Right lobe of liver (tissue), 6 donors: ENCODE results near the gene SRCIN1. TPM values are rescaled to one million over a fixed set of nuclear protein-coding genes. Genes with fewer than 3 reads are reported as not detected.

Source experiments
- ATAC-seq, 4 donors: fragments of 200-7000 bp; cut with Tn5 transposase; one replicate each; pipeline ENCODE4 v1.9.1; 2020; ENCODE audit warnings: mild to moderate bottlenecking in 4 of 4, moderate library complexity in 4 of 4
- DNase-seq, 3 donors: peaks; one replicate each; pipeline ENCODE4 v3.0.0-alpha.2; 2020
- H3K27ac ChIP-seq, 3 donors: fragments of 200-600 bp; one replicate each; pipeline ENCODE4 v1.8.0; 2022
- H3K27me3 ChIP-seq, 2 donors: fragments of 200-600 bp; one replicate each; pipeline ENCODE4 v1.8.0; 2022
- H3K36me3 ChIP-seq, 4 donors: fragments of 200-600 bp; sonication (generic) in 1 of 4; one replicate each; pipeline versions ENCODE4 v1.5.1 to v1.8.0; 2017 to 2022; ENCODE audit warnings: control low read depth in 1 of 4
- H3K4me1 ChIP-seq, 4 donors: fragments of 200-600 bp; sonication (generic) in 1 of 4; one replicate each; pipeline versions ENCODE4 v1.5.1 to v1.8.0; 2017 to 2022; ENCODE audit warnings: control low read depth in 1 of 4
- H3K4me3 ChIP-seq, 3 donors: fragments of 200-600 bp; one replicate each; pipeline ENCODE4 v1.8.0; 2022
- H3K9me3 ChIP-seq, 4 donors: fragments of 200-600 bp; sonication (generic) in 1 of 4; one replicate each; pipeline versions ENCODE4 v1.5.1 to v1.8.0; 2017 to 2022; ENCODE audit warnings: control low read depth in 1 of 4
- POLR2A ChIP-seq: fragments of 450-650 bp; IDR thresholded peaks from one replicate; pipeline ENCODE4 v1.6.1; 2017; ENCODE audit warnings: antibody characterized with exemption, mild to moderate bottlenecking
- WGBS: methylation state at CpG from one replicate; pipeline ENCODE4 v1.1.6; 2018; ENCODE audit warnings: low coverage, low lambda C conversion rate; ENCODE audit not compliant: insufficient coverage; ENCODE audit errors: missing lambda C conversion rate; 5-methylcytosine and 5-hydroxymethylcytosine counted together
- intact Hi-C, 2 donors: fragments of 100-400 bp; cut with DNase I; formaldehyde crosslinking; loops; one replicate each; pipeline versions ENCODE4 v1.11.2 to v1.14.1; 2022
- total RNA-seq, 6 experiments: library from RNA; depleted of rRNA in 2 of 6; stranded (reverse); fragments of >200 nt in 2 of 6; fragmentation: NEBNext Ultra II Directional in 3 of 6; extraction: Animal tissue kit (Norgen Biotek cat#: 25700) in 3 of 6; gene quantifications; one replicate each; pipeline versions ENCODE4 v1.1.0 to v1.2.4, GENCODE V29; 2016 to 2023
- TF ChIP-seq, protein P1 (sequence below), 4 donors: fragments of 200-600 bp in 3 of 4; fragments of 450-650 bp in 1 of 4; IDR thresholded peaks; one replicate each; pipeline versions ENCODE4 v1.5.1 to v1.8.0; 2016 to 2022; ENCODE audit warnings: antibody characterized with exemption in 4 of 4, mild to moderate bottlenecking in 2 of 4
- donor health status: DM: no; HTN: yes; CAD: no.
- donor health status: DM: no; HTN: no; CAD: no.
- donor health status: DM: no; HTN: no; CAD: no.
- donor health status: DM: no; HTN: yes; CAD: no.
- donor health status: DM: no; HTN: yes; CAD: no.

Gene SRCIN1
- total RNA-seq, 6 experiments from 2014 or later = 5.6 to 17.6 (median 11.5) TPM

DNA sequence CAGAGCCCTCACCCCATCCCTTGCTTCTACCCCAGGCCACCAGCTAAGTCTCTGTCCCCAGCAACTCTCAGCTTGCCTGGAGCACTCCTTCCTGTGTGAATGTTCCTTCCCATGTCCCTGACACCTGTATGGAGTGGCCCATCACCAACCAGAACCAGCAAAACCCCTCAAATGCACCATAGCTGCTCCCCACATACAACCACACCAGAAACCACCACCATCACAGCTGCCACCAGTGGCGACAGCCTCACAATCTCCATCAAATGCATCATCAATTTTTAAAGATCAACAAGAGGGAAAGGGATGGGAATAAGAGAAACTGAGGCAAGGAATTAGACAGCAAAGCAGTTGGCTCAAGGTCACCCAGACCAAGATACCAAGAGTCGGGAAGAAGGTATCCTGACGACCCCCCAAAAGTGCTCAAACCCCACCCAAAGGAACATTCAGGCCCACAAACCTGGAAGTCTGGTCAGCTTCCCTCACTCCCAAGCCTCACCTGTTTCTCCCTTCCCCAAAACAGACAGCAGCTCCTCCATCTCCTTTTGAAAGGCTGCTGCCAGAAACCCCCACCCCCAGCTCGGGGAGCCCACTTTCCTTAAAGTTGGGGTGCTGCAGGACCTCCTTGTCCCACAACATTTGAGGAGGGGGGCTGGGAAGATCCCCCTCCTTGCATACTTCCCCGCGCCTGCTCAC lies 1.8 kb downstream of the SRCIN1 start:
- ATAC-seq (no peak), DNase-seq (no peak)
- H3K9me3 ChIP-seq = no peaks in the 10 kb centered on the region
- intact Hi-C loops = no loop called here
- H3K4me1 ChIP-seq = peaks cover 0 to 20% (median 3%) of the 10 kb centered on the region in 4 donors
- H3K27me3 ChIP-seq = no peaks in the 10 kb centered on the region
- 64% methylated on average over 4 of the region's 6 CpGs for WGBS
- no peak for TF ChIP-seq POLR2A
- TF ChIP-seq, protein P1, sequence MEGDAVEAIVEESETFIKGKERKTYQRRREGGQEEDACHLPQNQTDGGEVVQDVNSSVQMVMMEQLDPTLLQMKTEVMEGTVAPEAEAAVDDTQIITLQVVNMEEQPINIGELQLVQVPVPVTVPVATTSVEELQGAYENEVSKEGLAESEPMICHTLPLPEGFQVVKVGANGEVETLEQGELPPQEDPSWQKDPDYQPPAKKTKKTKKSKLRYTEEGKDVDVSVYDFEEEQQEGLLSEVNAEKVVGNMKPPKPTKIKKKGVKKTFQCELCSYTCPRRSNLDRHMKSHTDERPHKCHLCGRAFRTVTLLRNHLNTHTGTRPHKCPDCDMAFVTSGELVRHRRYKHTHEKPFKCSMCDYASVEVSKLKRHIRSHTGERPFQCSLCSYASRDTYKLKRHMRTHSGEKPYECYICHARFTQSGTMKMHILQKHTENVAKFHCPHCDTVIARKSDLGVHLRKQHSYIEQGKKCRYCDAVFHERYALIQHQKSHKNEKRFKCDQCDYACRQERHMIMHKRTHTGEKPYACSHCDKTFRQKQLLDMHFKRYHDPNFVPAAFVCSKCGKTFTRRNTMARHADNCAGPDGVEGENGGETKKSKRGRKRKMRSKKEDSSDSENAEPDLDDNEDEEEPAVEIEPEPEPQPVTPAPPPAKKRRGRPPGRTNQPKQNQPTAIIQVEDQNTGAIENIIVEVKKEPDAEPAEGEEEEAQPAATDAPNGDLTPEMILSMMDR (IDR thresholded peaks at IDR 0.05) = no peak
- H3K27ac ChIP-seq = no peak overlapping the region
- H3K4me3 ChIP-seq = no peak overlapping the region
- no peaks in the 10 kb centered on the region for H3K36me3 ChIP-seq

DNA sequence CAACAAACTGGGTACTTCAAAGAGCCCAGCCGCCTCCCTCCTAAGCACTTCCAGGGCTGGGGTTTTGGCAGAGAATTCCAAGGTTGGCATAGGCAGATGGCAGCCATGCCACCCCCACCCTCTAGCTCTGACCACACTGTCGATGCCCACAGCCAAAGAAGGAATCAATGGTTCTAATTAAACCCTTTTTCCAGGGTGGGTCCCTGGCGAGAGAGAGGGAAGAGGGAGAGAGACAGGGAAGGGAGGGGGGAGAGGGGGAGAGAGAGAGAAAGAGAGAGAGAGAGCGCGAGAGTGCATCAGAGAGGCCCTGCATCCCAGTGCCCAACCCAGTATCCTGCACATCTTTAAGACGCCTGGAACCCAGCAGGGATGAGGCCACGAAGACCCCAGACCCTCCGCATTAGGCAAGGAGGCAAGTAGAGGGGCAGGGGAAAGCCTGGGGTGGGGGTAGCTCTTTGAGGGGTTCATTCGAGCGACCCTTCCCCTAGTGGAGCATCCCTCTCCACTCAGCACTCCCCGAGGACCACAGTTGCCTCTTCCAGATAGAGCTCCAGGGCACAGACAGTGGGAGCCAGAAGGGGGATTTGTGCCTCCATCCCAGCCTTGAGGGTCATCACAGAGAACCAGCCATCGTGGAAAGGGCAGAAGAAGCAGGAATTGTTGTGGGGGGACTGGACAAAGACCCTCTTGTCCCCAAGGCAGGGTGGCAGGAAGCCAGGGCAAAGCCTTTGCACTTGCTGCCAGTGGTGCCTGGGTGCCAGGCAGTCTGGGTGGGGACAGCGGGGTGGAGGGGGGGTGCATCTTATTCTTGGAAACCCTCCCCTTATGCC lies 2.6 kb downstream of the SRCIN1 start:
- 55% methylated on average over 7 of the region's 13 CpGs for WGBS
- no peak overlapping the region for H3K27ac ChIP-seq
- peaks cover 0 to 14% (median 3%) of the 10 kb centered on the region in 4 donors for H3K4me1 ChIP-seq
- ATAC-seq (no peak), DNase-seq (no peak)
- TF ChIP-seq, protein P1 (IDR thresholded peaks at IDR 0.05) = no peak
- TF ChIP-seq POLR2A = no peak
- no peaks in the 10 kb centered on the region for H3K9me3 ChIP-seq
- H3K36me3 ChIP-seq = no peaks in the 10 kb centered on the region
- H3K27me3 ChIP-seq = no peaks in the 10 kb centered on the region
- intact Hi-C loops = no loop called here
- H3K4me3 ChIP-seq = no peak overlapping the region

DNA sequence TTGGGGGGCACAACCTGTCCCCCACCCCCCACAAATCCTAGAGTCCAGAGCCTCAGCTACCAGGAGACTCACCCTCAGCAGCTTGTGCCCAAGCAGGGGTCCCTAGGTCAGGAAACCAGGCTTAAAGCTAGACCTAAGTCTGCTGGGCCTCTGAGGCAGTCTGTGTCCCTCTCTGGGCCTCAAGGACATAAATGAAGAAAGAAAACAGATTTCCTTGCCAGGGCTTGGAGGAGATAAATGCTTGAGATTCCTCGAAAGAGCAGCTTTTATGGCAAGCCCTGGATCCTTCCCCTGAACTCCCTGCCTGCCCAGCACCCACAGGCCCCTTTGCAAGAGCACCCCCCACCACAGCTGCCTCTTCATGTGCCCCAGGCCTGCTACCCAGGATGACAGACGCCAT lies 3.3 kb downstream of the SRCIN1 start:
- TF ChIP-seq POLR2A = no peak
- TF ChIP-seq, protein P1 (IDR thresholded peaks at IDR 0.05) = no peak
- DNase-seq (no peak), ATAC-seq (no peak)
- Histone ChIP-seq H3K27ac (no peak overlapping the region), H3K27me3 (no peaks in the 10 kb centered on the region), H3K4me3 (no peak overlapping the region), H3K36me3 (no peaks in the 10 kb centered on the region), H3K9me3 (no peaks in the 10 kb centered on the region), H3K4me1 (peaks cover 0 to 7% (median 1%) of the 10 kb centered on the region in 4 donors)
- intact Hi-C loops = no loop called here
- WGBS = 39% methylated on average over 2 of the region's 2 CpGs

DNA sequence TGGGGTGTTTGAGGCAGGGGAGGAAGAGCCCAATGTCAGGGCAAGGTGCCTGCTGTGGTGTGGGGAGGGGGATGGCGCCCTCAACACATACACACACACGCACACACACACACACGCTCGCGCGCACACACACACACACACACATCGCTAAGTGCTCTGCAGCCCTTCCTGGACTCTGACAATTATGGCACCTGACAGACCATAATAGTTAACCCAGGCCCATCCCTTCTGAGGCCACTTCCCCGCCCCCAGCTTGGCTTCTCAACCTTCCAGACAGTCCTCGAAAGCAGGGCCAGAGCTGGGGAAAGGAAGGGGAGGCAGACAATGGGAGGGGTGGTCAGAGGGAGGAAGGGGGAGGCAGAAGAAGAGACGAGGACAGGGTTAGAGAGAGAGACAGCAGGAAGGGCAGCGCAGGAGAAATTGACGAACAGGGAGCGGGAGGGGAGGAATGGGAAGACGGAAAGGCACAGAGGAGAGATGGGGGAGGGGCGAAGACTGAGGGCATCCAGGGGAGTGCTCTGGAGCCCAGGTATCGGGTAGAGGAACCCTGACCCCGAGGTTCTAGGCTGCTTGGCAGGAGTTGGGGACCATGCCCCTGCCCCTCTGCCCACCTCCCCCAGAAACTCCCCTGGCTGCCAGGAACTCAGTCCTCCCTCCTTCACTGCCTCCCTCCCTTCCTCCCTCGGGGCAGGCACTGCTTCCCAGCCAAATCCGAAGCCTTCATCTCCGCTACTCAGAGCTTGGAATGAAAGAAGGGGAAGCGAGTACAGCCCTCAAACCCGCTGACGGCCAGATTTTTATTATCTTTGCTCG lies 4.0 kb downstream of the SRCIN1 start:
- DNase-seq (no peak), ATAC-seq (no peak)
- Histone ChIP-seq H3K9me3 (no peaks in the 10 kb centered on the region), H3K4me3 (no peak overlapping the region), H3K36me3 (no peaks in the 10 kb centered on the region), H3K27me3 (no peaks in the 10 kb centered on the region), H3K4me1 (peaks cover 0 to under 1% (median 0%) of the 10 kb centered on the region in 4 donors), H3K27ac (no peak overlapping the region)
- intact Hi-C loops = no loop called here
- 21% methylated on average over 15 of the region's 24 CpGs for WGBS
- no peak for TF ChIP-seq POLR2A
- TF ChIP-seq, protein P1 (IDR thresholded peaks at IDR 0.05) = no peak
